MM.1S (cell line): ENCODE data around the gene DPP10.

ENCODE experiments used
- EZH2 ChIP-seq: fragments of 300-600 bp; sonication (generic); optimal IDR thresholded peaks from 2 replicates; pipeline ENCODE3; 2017; ENCODE audit warnings: low read depth, mild to moderate bottlenecking, antibody characterized with exemption, low read length, mixed read lengths
- TF ChIP-seq, protein P1 (sequence below): fragments of 300-600 bp; sonication (generic); IDR thresholded peaks from 2 replicates; pipeline ENCODE4 v1.5.1; 2016; ENCODE audit warnings: antibody characterized with exemption, low read length, mixed read lengths

DNA sequence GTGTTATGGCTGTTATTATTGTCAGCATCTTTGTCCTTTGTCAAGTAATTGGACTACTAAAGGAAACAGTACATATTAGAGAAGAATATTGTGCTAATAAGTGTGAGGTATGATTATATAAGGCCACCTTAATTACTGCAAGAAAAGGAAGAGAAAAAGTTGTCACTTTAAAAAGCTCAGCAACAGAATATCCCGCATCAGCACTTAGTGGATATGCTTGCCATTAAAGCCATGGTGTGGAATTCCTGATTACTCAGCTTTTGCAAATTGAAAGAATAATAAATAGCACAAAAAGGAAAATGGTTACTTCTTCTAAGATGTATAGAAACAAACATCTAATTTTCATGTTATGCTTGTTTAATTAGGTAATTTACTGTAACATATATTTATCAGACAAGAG is 347.5 kb downstream of the DPP10 start:
- TF ChIP-seq, protein P1, sequence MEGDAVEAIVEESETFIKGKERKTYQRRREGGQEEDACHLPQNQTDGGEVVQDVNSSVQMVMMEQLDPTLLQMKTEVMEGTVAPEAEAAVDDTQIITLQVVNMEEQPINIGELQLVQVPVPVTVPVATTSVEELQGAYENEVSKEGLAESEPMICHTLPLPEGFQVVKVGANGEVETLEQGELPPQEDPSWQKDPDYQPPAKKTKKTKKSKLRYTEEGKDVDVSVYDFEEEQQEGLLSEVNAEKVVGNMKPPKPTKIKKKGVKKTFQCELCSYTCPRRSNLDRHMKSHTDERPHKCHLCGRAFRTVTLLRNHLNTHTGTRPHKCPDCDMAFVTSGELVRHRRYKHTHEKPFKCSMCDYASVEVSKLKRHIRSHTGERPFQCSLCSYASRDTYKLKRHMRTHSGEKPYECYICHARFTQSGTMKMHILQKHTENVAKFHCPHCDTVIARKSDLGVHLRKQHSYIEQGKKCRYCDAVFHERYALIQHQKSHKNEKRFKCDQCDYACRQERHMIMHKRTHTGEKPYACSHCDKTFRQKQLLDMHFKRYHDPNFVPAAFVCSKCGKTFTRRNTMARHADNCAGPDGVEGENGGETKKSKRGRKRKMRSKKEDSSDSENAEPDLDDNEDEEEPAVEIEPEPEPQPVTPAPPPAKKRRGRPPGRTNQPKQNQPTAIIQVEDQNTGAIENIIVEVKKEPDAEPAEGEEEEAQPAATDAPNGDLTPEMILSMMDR = no peak
- TF ChIP-seq EZH2 = no peak
